AG09319 (cell line): Measurements from ENCODE around the gene ZNF674.
A peak's percentile ranks its signal among the peaks of the same experiment; 100 is the strongest.

Experiments used
- DNase-seq: peaks from one replicate; pipeline ENCODE4 v3.0.0-alpha.2; 2010; ENCODE audit warnings: low read depth; ENCODE audit errors: extremely low read depth
- CTCF ChIP-seq: IDR thresholded peaks from 2 replicates; pipeline ENCODE4 v1.5.1; 2011; ENCODE audit warnings: low read depth, mild to moderate bottlenecking, inconsistent platforms, low read length, moderate library complexity

Gene ZNF674

GRCh38 chrX:46545111-46546005 is at the start of gene ZNF674:
TSS of gene ZNF674 (minus strand) at chrX:46545421. CDS start at chrX:46542087, 3,334 bp downstream.
- DNase-seq, result peak; percentile 79
- TF ChIP-seq CTCF, result peak; percentile 31

DNA sequence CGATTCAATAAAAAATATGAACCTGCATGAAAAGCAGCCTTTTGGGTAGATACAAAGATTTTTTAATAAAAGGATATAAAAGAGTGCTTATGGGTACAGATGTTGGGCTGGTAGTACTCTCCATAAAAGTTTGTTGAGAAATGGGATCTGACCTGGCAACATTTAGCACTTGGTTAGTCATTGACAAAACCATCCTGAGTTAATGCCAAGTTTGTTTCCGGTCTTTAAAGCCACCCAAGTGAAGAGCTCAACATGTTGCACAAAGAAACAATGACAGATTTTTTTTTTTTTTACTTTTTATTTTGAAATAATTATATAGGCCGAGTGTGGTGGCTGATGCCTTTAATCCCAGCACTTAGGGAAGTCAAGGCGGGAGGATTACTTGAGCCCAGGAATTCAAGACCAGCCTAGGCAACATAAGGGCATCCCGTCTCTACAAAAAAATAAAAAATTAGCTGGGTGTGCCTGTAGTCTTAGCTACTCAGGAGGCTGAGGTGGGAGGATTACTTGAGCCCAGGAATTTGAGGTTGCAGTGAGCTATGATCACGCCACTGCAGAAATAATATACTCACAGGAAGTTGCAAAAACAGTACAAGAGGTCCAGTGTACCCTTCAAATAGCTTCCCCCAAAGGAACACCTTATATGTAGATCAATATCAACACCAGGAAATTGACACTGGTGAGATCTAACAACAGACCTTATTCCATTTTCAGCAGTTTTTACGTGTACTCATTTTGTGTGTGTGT is 44.9 kb upstream of the ZNF674 start:
- no peak for TF ChIP-seq CTCF
- DNase-seq, result no peak

GRCh38 chrX:46588263-46588662 is 43.0 kb upstream of the ZNF674 start:
- TF ChIP-seq CTCF, result no peak
- DNase-seq, result no peak

- TF ChIP-seq CTCF, result no peak
- no peak for DNase-seq
Measured at GRCh38 chrX:46587753-46588171, 42.5 kb upstream of the ZNF674 start.

- no peak for TF ChIP-seq CTCF
- DNase-seq, result no peak
Measured at GRCh38 chrX:46587158-46587557, 41.9 kb upstream of the ZNF674 start.

GRCh38 chrX:46584736-46585135 is 39.5 kb upstream of the ZNF674 start:
- no peak for DNase-seq

More at GRCh38 chrX:46584736-46585135, 39.5 kb upstream of the ZNF674 start:
- TF ChIP-seq CTCF, result no peak
